ENCODE measurements around the gene ATP5IF1.

ATP5IF1 gene

GRCh38 chr1:28233264-28233606 lies 2.7 kb upstream of the ATP5IF1 start:
- H3K36me3 ChIP-seq: peaks cover 36% of the 10 kb centered on the region
- H3K27me3 ChIP-seq: no peaks in the 10 kb centered on the region
- H4K20me1 ChIP-seq: peaks cover 36% of the 10 kb centered on the region; the same call in 1 of the 2 replicates
- TF ChIP-seq Cebpa-rat (IDR thresholded peaks at IDR 0.05): no peak
- peaks cover 57% of the 10 kb centered on the region for H3K4me1 ChIP-seq
- no peak overlapping the region for H3K27ac ChIP-seq
- H3K9me3 ChIP-seq: no peaks in the 10 kb centered on the region
- H3K4me3 ChIP-seq: peak overlapping the region; percentile 81; the same call in 1 of the 2 replicates
- no peak overlapping the region for H3K9ac ChIP-seq
- peak overlapping the region; percentile 88 for H3K4me2 ChIP-seq

GRCh38 chr1:28236656-28237322 lies 865 bp downstream of the ATP5IF1 start:
- peak overlapping the region; percentile 82 for H3K27ac ChIP-seq
- peak overlapping the region; percentile 80 for H3K4me3 ChIP-seq
- H3K4me2 ChIP-seq: peak overlapping the region; percentile 97
- no peak for TF ChIP-seq Cebpa-rat (IDR thresholded peaks at IDR 0.05)
- peaks cover 8% of the 10 kb centered on the region; the same call in 1 of the 2 replicates for H4K20me1 ChIP-seq
- H3K36me3 ChIP-seq: peaks cover 38% of the 10 kb centered on the region
- peak overlapping the region; percentile 91 for H3K9ac ChIP-seq
- no peaks in the 10 kb centered on the region for H3K9me3 ChIP-seq
- H3K27me3 ChIP-seq: no peaks in the 10 kb centered on the region
- H3K4me1 ChIP-seq: peaks cover 46% of the 10 kb centered on the region

DNA sequence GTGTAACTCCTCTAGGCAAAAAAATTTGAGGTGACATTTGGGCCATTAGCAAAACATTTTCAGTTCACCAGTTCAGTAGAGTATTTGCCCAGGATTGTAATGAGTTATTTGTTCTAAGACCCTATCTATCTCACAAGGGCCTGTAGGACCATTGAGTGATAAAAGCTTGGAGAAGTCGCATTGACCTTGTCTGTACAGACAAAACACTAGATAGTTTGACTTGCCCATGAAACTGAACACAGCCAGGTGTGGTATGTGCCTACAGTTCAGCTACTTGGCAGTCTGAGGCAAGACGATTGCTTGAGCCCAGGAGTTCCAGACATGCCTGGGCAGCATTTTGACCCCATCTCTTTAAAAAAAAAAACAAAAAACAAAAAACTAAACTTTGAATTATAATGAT lies 3.1 kb downstream of the ATP5IF1 start:
- no peak overlapping the region for H3K4me2 ChIP-seq
- H3K4me1 ChIP-seq: peaks cover 49% of the 10 kb centered on the region
- peaks cover 43% of the 10 kb centered on the region for H3K36me3 ChIP-seq
- no peak for TF ChIP-seq Cebpa-rat (IDR thresholded peaks at IDR 0.05)
- no peaks in the 10 kb centered on the region for H3K9me3 ChIP-seq
- H3K4me3 ChIP-seq: no peak overlapping the region
- no peaks in the 10 kb centered on the region for H3K27me3 ChIP-seq
- H4K20me1 ChIP-seq: no peaks in the 10 kb centered on the region
- no peak overlapping the region for H3K9ac ChIP-seq
- no peak overlapping the region for H3K27ac ChIP-seq

GRCh38 chr1:28240024-28240423 lies 4.1 kb downstream of the ATP5IF1 start:
- no peak overlapping the region for H3K27ac ChIP-seq
- TF ChIP-seq Cebpa-rat (IDR thresholded peaks at IDR 0.05): no peak
- H3K4me3 ChIP-seq: no peak overlapping the region
- peaks cover 43% of the 10 kb centered on the region for H3K36me3 ChIP-seq
- no peak overlapping the region for H3K4me2 ChIP-seq
- no peak overlapping the region for H3K9ac ChIP-seq
- no peaks in the 10 kb centered on the region for H3K27me3 ChIP-seq
- H3K9me3 ChIP-seq: no peaks in the 10 kb centered on the region
- no peaks in the 10 kb centered on the region for H4K20me1 ChIP-seq
- peaks cover 55% of the 10 kb centered on the region for H3K4me1 ChIP-seq

DNA sequence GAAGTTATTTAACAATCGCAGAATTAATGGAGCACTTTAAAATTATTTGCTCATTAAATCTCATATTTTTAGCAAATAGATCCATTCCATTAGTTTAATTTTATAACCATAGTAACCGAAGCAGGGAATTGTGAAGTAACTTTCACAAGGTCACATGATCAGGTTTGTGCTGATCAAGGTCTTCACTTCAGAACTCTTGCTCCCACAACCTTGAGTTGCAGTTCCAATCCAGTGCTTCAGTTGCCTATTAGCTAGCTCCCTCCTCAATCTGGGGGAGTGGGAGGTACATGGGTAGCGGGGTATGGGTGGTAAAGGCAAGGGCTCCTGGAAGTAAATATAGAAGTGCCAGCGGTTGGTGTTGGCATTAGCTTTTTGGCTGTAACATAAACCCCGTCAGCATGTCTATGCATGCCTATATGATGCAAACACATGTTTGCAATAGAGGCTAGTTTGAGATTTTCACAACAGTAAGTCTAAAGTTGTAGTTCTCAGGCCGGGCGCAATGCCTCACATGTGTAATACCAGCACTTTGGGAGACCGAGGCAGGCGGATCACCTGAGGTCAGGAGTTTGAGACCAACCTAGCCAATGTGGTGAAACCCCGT lies 5.8 kb downstream of the ATP5IF1 start:
- Histone ChIP-seq H3K9ac (no peak overlapping the region), H3K27ac (no peak overlapping the region), H3K4me3 (no peak overlapping the region), H3K4me1 (peaks cover 60% of the 10 kb centered on the region), H3K4me2 (0 out of 2 replicates have a peak overlapping the region, but pooled peaks have one; percentile 2), H3K9me3 (no peaks in the 10 kb centered on the region), H3K27me3 (no peaks in the 10 kb centered on the region), H3K36me3 (peaks cover 43% of the 10 kb centered on the region), H4K20me1 (no peaks in the 10 kb centered on the region)
- no peak for TF ChIP-seq Cebpa-rat (IDR thresholded peaks at IDR 0.05)

- no peak overlapping the region for H3K4me3 ChIP-seq
- no peak overlapping the region for H3K27ac ChIP-seq
- no peak overlapping the region for H3K9ac ChIP-seq
- peaks cover 31% of the 10 kb centered on the region for H3K36me3 ChIP-seq
- no peaks in the 10 kb centered on the region for H3K27me3 ChIP-seq
- H3K4me1 ChIP-seq: peaks cover 58% of the 10 kb centered on the region
- H4K20me1 ChIP-seq: no peaks in the 10 kb centered on the region
- peak overlapping the region; percentile 90 for H3K4me2 ChIP-seq
- TF ChIP-seq Cebpa-rat (IDR thresholded peaks at IDR 0.05): peak; percentile 46; the same call in 1 of the 2 replicates
- no peaks in the 10 kb centered on the region for H3K9me3 ChIP-seq
These were observed 7.9 kb downstream of the ATP5IF1 start for GRCh38 chr1:28243685-28244311.

DNA sequence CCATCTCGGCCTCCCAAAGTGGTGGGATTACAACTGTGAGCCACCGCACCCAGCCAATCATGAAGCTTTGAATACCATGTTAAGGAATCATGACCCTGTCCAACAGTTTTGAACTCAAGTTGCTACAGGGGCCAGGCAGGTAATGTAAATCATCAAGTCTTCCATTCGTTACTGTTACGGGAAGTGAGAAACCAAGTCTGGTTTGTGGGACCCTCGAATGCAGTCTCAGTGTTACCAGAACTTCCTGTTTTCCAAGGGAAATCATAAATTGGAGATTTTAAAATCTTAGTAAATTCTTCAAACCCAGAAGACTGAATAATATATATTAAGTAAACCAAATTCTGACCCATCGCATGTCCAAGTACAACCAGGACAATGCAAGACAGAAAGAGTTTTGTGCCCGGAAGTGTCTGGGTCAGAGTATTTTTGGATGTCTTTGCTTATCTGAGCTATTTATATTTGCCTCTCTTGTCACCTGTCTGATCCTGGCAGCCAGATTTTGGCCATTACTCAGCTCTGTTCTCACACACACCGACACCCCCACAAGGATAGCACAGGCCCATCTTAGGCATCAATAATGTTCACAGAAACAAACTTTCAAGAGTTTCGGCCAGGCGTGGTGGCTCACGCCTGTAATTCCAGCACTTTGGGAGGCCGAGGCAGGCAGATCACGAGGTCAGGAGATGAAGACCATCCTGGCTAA lies 8.8 kb downstream of the ATP5IF1 start:
- Histone ChIP-seq H3K27me3 (no peaks in the 10 kb centered on the region), H4K20me1 (no peaks in the 10 kb centered on the region), H3K4me3 (no peak overlapping the region), H3K9ac (peak overlapping the region; percentile 45; the same call in 1 of the 2 replicates), H3K4me2 (peak overlapping the region; percentile 90), H3K36me3 (peaks cover 22% of the 10 kb centered on the region), H3K9me3 (no peaks in the 10 kb centered on the region), H3K27ac (peak overlapping the region; percentile 58), H3K4me1 (peaks cover 67% of the 10 kb centered on the region)
- no peak for TF ChIP-seq Cebpa-rat (IDR thresholded peaks at IDR 0.05)

- Histone ChIP-seq H3K27ac (peak overlapping the region; percentile 80), H3K4me3 (peak overlapping the region; percentile 72), H3K27me3 (no peaks in the 10 kb centered on the region), H3K4me1 (peaks cover 81% of the 10 kb centered on the region), H3K9ac (peak overlapping the region; percentile 85), H4K20me1 (no peaks in the 10 kb centered on the region), H3K4me2 (peak overlapping the region; percentile 90), H3K36me3 (0 out of 2 replicates have a peak, but pooled peaks cover 8% of the 10 kb centered on the region), H3K9me3 (no peaks in the 10 kb centered on the region)
- peak; percentile 98; the same call in 1 of the 2 replicates for TF ChIP-seq Cebpa-rat (IDR thresholded peaks at IDR 0.05)
These were observed 10.5 kb downstream of the ATP5IF1 start for GRCh38 chr1:28246427-28246832.

DNA sequence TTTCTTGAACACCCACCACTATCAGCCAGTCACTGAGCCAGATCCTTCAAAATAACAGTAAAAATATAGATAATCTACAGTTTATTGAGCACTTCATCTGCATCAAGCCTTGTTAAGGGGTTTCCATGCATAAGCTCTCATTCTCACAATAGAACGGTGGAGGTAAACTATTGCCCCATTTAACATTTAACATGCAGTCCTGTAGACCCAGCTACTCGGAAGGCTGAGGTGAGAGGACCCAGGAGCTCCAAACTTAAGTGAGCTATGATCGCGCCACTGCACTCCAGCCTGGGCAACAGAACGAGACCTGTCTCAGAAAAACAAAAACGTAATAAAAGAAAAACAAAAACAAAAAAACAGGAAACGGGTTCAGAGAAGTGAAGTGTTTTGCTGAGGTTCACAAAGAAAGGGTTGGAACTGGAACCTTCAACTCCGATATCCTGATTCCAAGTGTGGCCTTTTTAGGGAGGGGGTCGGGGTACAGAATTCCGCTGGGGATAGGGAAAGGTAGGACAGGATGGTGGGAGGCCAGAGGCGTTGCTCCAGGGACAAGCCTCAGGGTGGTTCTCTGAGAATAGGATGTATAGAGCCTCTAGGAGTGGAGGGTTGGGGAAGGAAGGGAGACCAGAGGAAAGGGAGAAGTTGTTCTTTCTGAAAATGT lies 11.8 kb downstream of the ATP5IF1 start:
- no peak for TF ChIP-seq Cebpa-rat (IDR thresholded peaks at IDR 0.05)
- Histone ChIP-seq H3K9ac (peak overlapping the region; percentile 72), H3K9me3 (no peaks in the 10 kb centered on the region)

More for the DNA sequence above, 11.8 kb downstream of the ATP5IF1 start:
- Histone ChIP-seq H4K20me1 (no peaks in the 10 kb centered on the region), H3K4me1 (peaks cover 72% of the 10 kb centered on the region), H3K27ac (peak overlapping the region; percentile 82), H3K4me3 (peak overlapping the region; percentile 72; the same call in 1 of the 2 replicates), H3K4me2 (peak overlapping the region; percentile 75), H3K36me3 (no peaks in the 10 kb centered on the region), H3K27me3 (no peaks in the 10 kb centered on the region)

All from BLaER1 (cell line).